ENCODE results near the gene HIPK3. TPM values are rescaled to one million over a fixed set of nuclear protein-coding genes. Genes with fewer than 3 reads are reported as not detected.
A peak's percentile ranks its signal among the peaks of the same experiment; 100 is the strongest.

Gene HIPK3
- total and polyA plus RNA-seq, 10 of the 15 experiments (the other 5 are each of a cell fraction or from before 2014, with no cell fraction given) = 3.4 to 26.5 (median 13.6) TPM

GRCh38 chr11:33257160-33257896, at the start of gene HIPK3 (continued):
- TF ChIP-seq EED (IDR thresholded peaks at IDR 0.05; ENCODE audit: low read depth) (no peak), POLR2AphosphoS5 (IDR thresholded peaks at IDR 0.05; ENCODE audit: low read length) (peak; percentile 74), MTA2 (IDR thresholded peaks at IDR 0.05; ENCODE audit: low read depth) (no peak), ELK1 (IDR thresholded peaks at IDR 0.05; ENCODE audit: low read depth, low read length) (no peak), SUPT20H (IDR thresholded peaks at IDR 0.05; ENCODE audit: borderline replicate concordance, control insufficient read depth, low read depth, low read length) (no peak), CEBPB (IDR thresholded peaks at IDR 0.05; ENCODE audit: borderline replicate concordance in 1 of 2, low read depth in 2 of 2, low read length in 2 of 2) (no peak)

- Histone ChIP-seq H3K4me2 (ENCODE audit: control insufficient read depth, insufficient read depth) (no peak overlapping the region), H3K4me1 (ENCODE audit: control insufficient read depth, insufficient read depth, low read length) (no peaks in the 10 kb centered on the region), H3K9ac (ENCODE audit: control insufficient read depth, insufficient read depth, low read length) (no peak overlapping the region), H3K36me3 (ENCODE audit: control insufficient read depth in 2 of 2, insufficient read depth in 2 of 2, low read length in 1 of 2) (no peaks in the 10 kb centered on the region), H3K27ac (ENCODE audit: control insufficient read depth, insufficient read depth) (no peak overlapping the region), H3K4me3 (no peak overlapping the region), H3K27me3 (replicated peaks in 1 of 2; ENCODE audit: control insufficient read depth in 2 of 2, insufficient read depth in 2 of 2, low read length in 1 of 2) (no peaks in the 10 kb centered on the region), H2AFZ (ENCODE audit: control insufficient read depth, low read depth, low read length) (no peak overlapping the region), H3K9me3 (replicated peaks; ENCODE audit: control insufficient read depth, insufficient read depth, low read length) (no peaks in the 10 kb centered on the region), H3K79me2 (ENCODE audit: control insufficient read depth, insufficient read depth, low read length) (no peaks in the 10 kb centered on the region), H4K20me1 (ENCODE audit: control insufficient read depth, insufficient read depth) (no peaks in the 10 kb centered on the region)
- DNase-seq (ENCODE audit: low read depth, low spot score) (no peak), FAIRE-seq (no peak), ATAC-seq (no peak)
- WGBS (ENCODE audit: insufficient coverage, insufficient replicate concordance, low lambda C conversion rate, missing lambda C conversion rate) = 34% methylated on average over 4 of the region's 4 CpGs
- POLR2A ChIA-PET = interaction anchor here (0.7 kb wide), 1 partner anchor 522 kb away, joined by 3 read pairs; no protein-coding TSS in a partner anchor
- BruUV-seq (replicated peaks) = no TSS peak
- RAD21 ChIA-PET (ENCODE audit: unreplicated experiment) = no interaction called here
- SMC1A ChIA-PET (ENCODE audit: uncharacterized antibody, unreplicated experiment) = interaction anchor here (0.9 kb wide), 1 partner anchor 41 kb away, joined by 3 read pairs; no protein-coding TSS in a partner anchor
- intact Hi-C loops (cut with micrococcal nuclease; ENCODE audit: unreplicated experiment) (no loop called here), in situ Hi-C loops (cut with MboI) (no loop called here)
- CTCF ChIA-PET = interaction anchor here (1.0 to 1.6 kb wide), 3 partner anchors 14 to 121 kb away, joined by 3 read pairs; no protein-coding TSS in a partner anchor
- TF ChIP-seq PKNOX1 (IDR thresholded peaks at IDR 0.05) = no peak
- TF ChIP-seq ATF3 (IDR thresholded peaks at IDR 0.05; ENCODE audit: borderline replicate concordance, extremely low read depth, low read depth, low read length) = no peak
- TF ChIP-seq MYC (IDR thresholded peaks at IDR 0.05; ENCODE audit: insufficient read depth, insufficient read length, insufficient replicate concordance, low read length, severe bottlenecking) = no peak
- no peak for TF ChIP-seq SIX5 (IDR thresholded peaks at IDR 0.05; ENCODE audit: low read depth, low read length, severe bottlenecking)
- TF ChIP-seq FOS (IDR thresholded peaks at IDR 0.05; ENCODE audit: borderline replicate concordance, extremely low read depth, insufficient read length) = no peak
- no peak for TF ChIP-seq ZBTB33 (IDR thresholded peaks at IDR 0.05)
- no peak for TF ChIP-seq WRNIP1 (IDR thresholded peaks at IDR 0.05; ENCODE audit: borderline replicate concordance, low read depth, low read length)
- TF ChIP-seq KAT2A (conservative IDR thresholded peaks at IDR 0.05; ENCODE audit: control insufficient read depth, low read depth, low read length) = no peak
- no peak for TF ChIP-seq CBX5 (IDR thresholded peaks at IDR 0.05; ENCODE audit: low read depth)
Measured at GRCh38 chr11:33207408-33207985, 49.7 kb upstream of the HIPK3 start.
